ENCODE results near the gene ABRACL.

- TF ChIP-seq CTCF (IDR thresholded peaks at IDR 0.05; ENCODE audit: low read depth, low read length) (no peak), EZH2phosphoT487 (IDR thresholded peaks at IDR 0.05; ENCODE audit: low read depth) (no peak)
Measured at GRCh38 chr6:139055709-139056108, 27.2 kb downstream of the ABRACL start.
